ENCODE measurements around the gene KCND2. TPM values are rescaled to one million over a fixed set of nuclear protein-coding genes. Genes with fewer than 3 reads are reported as not detected.

Gene KCND2
- total RNA-seq, 2 experiments from 2014 or later = not detected

GRCh38 chr7:120741371-120742042 is 468.5 kb downstream of the KCND2 start:
- intact Hi-C loops (cut with micrococcal nuclease) = no loop called here
- ChIA-PET POLR2A (no interaction called here), CTCF (no interaction called here)
- Mint-ChIP-seq H3K27ac (no peak overlapping the region), H3K4me1 (ENCODE audit: low read depth) (no peaks in the 10 kb centered on the region), H3K9me3 (no peaks in the 10 kb centered on the region), H3K27me3 (peaks cover 8% of the 10 kb centered on the region), H3K36me3 (ENCODE audit: low read depth) (no peaks in the 10 kb centered on the region), H3K4me3 (no peak overlapping the region)
- TF ChIP-seq CTCF (IDR thresholded peaks at IDR 0.05) = no peak
- ATAC-seq (no peak), DNase-seq (no peak)

- Mint-ChIP-seq H3K27ac (no peak overlapping the region), H3K9me3 (no peaks in the 10 kb centered on the region), H3K36me3 (ENCODE audit: low read depth) (no peaks in the 10 kb centered on the region), H3K4me1 (ENCODE audit: low read depth) (no peaks in the 10 kb centered on the region), H3K4me3 (no peak overlapping the region), H3K27me3 (peaks cover 6% of the 10 kb centered on the region)
- ChIA-PET CTCF (interaction anchor here (0.9 kb wide), 1 partner anchor 21 kb away, joined by 3 read pairs; no protein-coding TSS in a partner anchor), POLR2A (no interaction called here)
- intact Hi-C loops (cut with micrococcal nuclease) = no loop called here
- no peak for TF ChIP-seq CTCF (IDR thresholded peaks at IDR 0.05)
- DNase-seq (no peak), ATAC-seq (no peak)
Observed at GRCh38 chr7:120742372-120742771, 469.4 kb downstream of the KCND2 start.

GRCh38 chr7:120743128-120743527 is 470.2 kb downstream of the KCND2 start:
- CTCF ChIA-PET = interaction anchor here (0.9 kb wide), 1 partner anchor 20 kb away, joined by 3 read pairs; no protein-coding TSS in a partner anchor
- Mint-ChIP-seq H3K27me3 (peaks cover 3% of the 10 kb centered on the region), H3K36me3 (ENCODE audit: low read depth) (no peaks in the 10 kb centered on the region), H3K9me3 (no peaks in the 10 kb centered on the region), H3K4me1 (ENCODE audit: low read depth) (no peaks in the 10 kb centered on the region), H3K4me3 (no peak overlapping the region), H3K27ac (no peak overlapping the region)
- DNase-seq (no peak), ATAC-seq (no peak)
- intact Hi-C loops (cut with micrococcal nuclease) = no loop called here
- no peak for TF ChIP-seq CTCF (IDR thresholded peaks at IDR 0.05)
- POLR2A ChIA-PET = no interaction called here

- Mint-ChIP-seq H3K4me1 (ENCODE audit: low read depth) (no peaks in the 10 kb centered on the region), H3K4me3 (no peak overlapping the region), H3K36me3 (ENCODE audit: low read depth) (no peaks in the 10 kb centered on the region), H3K27me3 (peaks cover 6% of the 10 kb centered on the region), H3K9me3 (no peaks in the 10 kb centered on the region), H3K27ac (no peak overlapping the region)
- CTCF ChIA-PET = no interaction called here
- no peak for DNase-seq
- no peak for TF ChIP-seq CTCF (IDR thresholded peaks at IDR 0.05)
- ATAC-seq = no peak
- intact Hi-C loops (cut with micrococcal nuclease) = no loop called here
- POLR2A ChIA-PET = no interaction called here
Observed at GRCh38 chr7:120760050-120760449, 487.1 kb downstream of the KCND2 start.

GRCh38 chr7:120760851-120761250 is 487.9 kb downstream of the KCND2 start:
- ATAC-seq (no peak), DNase-seq (no peak)
- H3K9me3 Mint-ChIP-seq = no peaks in the 10 kb centered on the region
- no peaks in the 10 kb centered on the region for H3K4me1 Mint-ChIP-seq (ENCODE audit: low read depth)
- H3K36me3 Mint-ChIP-seq (ENCODE audit: low read depth) = no peaks in the 10 kb centered on the region
- intact Hi-C loops (cut with micrococcal nuclease) = no loop called here
- TF ChIP-seq CTCF (IDR thresholded peaks at IDR 0.05) = no peak
- H3K4me3 Mint-ChIP-seq = no peak overlapping the region
- no peak overlapping the region for H3K27ac Mint-ChIP-seq
- peaks cover 6% of the 10 kb centered on the region for H3K27me3 Mint-ChIP-seq
- POLR2A ChIA-PET = no interaction called here
- CTCF ChIA-PET = no interaction called here

Data from activated CD8-positive, alpha-beta T cell treated with anti-CD3 and anti-CD28 coated beads for 36 hours (primary cell).